Measurements from ENCODE around the gene BACH2.
"Not testable (repeated sequence)": the region's sequence is repeated elsewhere in the genome, so short reads cannot be mapped to it uniquely, and the experiment has no call there.

BACH2 gene

DNA sequence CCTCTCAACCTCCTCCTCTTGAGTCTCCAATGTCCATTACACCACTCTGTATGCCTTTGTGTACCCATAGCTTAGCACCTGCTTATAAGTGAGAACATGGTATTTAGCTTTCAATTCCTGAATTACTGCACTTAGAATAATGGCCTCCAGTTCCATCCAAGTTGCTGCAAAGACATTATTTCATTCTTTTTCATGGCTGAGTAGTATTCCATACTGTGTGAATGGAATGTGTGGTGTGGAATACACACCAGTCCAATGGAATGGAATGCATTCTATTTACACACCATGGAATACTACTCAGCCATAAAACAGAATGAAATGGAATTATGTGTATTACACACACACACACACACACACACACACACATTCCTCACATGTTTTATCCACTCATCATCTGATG lies 116.1 kb downstream of the BACH2 start:
- no peak for DNase-seq

DNA sequence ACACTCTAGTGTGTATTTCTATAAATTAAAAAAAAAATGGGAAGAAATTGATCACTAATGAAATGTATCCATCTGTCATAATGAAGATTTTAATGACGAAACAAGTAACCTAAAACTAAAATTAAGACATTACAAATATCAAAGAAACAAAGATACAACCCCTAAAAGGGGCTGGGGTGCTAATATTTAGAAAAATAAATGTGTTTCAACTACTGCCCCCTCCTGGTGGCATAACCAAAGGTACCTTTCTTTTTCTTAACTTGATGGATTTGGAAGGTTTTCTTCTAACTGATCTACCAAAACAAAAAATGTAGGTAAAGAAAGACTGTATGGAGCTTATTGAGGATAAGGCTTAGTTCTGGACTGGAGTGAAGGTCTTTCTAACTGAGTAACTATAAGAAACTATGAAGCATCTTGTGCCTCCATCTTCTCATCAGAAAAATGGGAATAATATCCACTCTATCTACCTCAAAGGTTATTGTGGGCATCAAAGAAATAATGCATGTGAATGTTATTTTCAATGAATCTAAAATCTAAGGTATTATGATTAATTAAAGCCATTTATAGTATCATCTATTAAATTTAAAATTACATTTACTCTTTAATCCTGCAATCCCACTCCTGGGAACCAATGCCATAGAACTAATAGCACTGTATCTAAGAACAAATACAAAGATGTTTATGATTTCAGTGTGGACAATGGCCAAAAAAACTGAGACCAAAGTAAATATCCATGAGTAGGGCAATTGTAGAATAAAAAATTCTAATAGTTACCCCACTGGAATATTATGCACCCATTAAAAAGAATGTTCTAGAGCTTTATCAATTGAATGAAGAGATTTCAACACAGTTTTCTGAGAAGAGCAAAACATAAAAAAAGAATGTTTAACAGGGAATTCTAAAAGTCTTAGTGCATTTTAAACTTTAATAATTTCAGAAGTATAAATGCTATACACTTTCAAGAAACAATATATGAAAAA lies 117.2 kb downstream of the BACH2 start:
- DNase-seq, result no peak

DNA sequence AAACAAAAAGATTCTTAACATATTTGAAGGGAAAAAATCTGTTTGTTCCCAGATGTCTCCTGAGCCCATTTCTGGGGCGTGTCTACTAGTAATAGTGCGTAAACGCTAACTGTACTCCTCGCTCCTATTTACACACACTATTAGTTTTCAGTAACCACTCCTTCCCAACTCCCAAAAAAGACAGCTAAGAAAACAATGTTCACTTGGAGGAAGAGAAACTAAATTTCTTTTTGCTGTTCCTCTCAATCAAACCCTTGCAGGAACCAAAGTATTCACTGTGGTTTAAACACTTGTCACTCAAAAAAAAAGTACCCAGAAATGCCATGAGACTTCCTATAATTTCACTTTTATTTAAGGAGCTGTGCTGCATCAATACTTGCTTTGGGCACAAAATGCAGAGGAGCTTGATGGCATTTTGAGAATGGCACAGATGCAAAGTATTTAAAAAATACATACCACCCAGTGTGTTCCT lies 118.2 kb downstream of the BACH2 start:
- peak; percentile 17 for DNase-seq

DNA sequence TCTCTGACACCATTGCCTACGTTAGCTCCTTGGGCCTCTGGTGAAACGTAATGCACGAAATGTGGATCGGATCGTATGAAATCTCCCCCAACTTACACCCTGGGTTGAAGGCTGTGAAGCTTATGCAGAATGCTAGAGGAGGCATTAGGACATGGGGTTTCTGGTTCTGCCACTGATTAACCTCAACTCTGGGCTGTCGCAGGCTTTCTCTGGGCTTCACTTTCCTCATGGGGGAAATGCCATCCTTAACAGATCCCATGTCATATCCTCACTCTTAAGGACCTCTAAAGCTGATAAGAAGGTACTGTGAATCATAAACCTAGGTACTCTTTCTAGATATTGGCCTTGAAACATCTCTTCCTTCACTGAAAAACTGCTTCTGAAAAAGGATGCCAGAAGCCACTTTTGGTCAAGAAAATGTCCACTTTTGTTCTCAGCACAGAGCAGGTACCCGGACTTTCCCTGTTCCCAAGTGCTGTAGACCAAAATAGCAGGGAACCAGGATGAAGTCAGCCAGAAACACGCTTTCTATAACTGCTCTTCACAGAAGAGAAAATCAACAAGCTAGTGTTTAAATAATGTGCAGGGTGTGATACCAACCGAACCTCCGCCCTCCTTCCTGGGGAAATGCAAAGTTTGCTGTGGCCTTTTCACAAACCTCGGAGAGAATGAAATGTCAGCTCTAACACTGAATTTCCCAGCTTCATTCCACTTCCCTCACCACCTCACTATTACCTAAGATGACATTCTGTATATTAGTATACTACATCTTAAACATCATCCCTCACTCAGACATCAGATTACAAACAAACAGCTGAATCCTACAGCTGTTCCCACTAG lies 118.9 kb downstream of the BACH2 start:
- no peak for DNase-seq

DNA sequence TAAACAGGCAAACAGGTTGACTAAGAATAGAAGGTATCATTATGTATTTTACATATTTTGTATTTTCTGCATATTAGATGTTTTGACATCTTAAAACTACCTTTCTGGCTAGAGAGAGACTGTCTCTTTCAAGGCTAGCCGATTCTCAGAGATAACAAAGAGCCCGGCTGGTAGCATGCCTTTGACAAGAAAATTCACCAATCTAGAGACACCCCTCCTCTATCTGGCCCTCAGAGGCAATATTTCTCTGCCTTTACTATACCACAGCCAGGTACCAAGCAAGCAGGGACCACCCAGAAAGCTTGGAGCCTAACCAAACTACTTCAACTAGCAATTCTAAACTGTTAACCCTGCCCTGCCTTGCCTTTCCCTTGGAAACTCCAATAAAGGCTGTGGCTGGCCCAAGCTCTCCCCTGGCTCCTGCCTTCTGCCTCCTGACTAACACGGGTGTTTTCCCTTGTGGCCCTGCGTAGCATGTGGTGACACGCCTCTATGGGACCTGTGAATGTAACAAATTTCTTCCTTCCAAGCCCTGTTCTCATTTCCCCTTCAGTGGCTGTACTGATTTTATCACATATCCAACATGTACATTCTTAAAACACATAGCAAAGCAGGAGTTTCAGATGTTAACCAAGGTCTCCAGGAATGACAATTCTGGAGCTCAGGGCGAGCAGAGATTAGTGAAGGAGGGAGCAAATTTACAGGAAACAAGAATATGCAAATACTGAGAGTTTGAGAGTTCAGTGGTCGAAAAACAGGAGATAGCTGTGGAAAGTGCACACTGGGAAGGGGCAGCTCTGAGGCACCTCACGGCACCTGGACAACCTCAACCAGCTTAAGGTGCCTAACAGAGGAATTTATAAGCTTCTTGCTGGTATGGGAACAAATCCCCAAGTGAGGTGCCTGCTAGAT lies 120.8 kb downstream of the BACH2 start:
- DNase-seq, result no peak

DNA sequence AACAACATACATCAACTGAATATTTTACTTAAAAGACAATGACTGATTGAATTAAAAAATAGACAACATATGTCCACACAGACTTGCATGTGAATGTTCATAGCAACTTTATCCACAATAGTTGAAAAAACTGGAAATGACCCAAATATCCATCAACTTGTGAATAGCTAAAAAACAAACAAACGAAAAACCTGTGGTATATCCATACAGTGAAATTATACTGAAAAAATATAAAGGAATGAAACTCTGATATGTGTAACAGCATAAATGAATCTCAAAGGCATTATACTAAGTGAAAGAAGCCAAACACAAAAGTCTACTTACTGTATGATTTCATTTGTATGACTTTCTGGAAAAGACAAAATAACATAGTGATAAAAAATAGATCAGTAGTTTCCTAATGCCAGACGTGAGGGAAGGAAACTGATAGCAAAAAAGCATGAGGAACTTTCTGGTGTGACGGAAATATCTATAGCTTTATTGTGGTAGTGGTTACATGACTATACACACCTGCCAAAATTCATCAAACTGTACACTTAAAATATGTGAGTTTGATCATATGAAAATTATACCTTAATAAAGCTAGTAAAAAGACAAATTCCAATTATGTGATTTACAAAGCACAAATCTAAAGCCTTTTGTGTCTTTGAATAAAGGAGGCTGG lies 123.2 kb downstream of the BACH2 start:
- no peak for DNase-seq

DNA sequence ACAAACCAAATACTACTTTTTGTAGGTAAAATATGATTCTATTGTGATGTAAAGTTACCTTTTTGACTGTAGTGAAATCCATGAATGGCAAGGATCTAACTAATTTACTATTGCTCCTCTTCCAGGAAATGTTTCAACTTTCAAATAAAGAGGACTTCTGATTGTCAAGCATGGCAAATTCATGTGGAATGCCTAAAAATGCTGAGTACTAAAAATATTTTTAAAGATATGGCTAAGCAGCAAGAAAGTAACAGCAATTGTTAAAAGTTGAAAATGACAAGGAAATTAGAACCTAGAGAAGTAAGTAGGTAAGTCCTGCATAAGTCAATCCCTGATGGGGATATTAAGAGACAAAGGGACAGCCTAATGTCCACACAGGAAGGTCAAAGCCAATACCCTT lies 126.0 kb downstream of the BACH2 start:
- DNase-seq, result no peak

DNA sequence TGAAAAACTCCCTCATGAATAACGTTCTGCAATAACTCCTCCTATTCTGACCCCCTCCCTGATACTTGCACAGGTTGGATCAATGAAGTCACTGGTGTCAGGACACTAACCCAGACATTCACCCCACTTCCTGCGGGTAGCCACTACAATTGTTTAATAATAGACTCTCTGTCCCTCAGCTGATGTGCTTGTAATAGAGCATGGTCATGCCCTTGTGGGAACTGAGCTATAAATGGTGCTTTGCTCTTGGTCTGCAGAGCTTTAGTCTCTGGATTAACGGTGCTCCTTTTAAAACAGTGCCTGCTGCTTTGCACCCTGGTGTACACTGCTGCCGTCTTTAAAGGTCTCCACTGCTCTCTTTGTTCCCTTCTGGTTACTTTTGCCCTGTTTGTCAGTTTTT lies 127.3 kb downstream of the BACH2 start:
- no peak for DNase-seq

DNA sequence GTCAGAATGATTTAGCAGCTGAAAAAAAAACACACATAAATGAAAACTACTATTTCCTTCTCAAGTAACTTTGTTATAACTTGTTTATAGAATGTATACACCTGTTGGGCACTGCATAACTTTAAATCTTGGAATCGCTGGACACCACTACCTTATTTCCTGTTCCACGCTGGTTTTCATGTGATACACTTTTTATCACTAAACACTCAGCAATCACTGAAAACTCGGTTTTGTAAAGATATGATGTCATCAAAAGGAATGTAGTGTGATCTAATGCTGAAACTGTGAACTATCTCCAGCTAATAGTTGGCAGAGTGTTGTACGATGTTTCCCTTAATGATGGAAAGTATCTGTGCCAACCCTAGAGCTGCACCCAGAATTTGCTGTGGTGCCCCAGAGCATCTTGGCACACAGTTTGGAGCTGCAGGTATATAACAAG lies 127.9 kb downstream of the BACH2 start:
- peak; percentile 66 for DNase-seq

DNA sequence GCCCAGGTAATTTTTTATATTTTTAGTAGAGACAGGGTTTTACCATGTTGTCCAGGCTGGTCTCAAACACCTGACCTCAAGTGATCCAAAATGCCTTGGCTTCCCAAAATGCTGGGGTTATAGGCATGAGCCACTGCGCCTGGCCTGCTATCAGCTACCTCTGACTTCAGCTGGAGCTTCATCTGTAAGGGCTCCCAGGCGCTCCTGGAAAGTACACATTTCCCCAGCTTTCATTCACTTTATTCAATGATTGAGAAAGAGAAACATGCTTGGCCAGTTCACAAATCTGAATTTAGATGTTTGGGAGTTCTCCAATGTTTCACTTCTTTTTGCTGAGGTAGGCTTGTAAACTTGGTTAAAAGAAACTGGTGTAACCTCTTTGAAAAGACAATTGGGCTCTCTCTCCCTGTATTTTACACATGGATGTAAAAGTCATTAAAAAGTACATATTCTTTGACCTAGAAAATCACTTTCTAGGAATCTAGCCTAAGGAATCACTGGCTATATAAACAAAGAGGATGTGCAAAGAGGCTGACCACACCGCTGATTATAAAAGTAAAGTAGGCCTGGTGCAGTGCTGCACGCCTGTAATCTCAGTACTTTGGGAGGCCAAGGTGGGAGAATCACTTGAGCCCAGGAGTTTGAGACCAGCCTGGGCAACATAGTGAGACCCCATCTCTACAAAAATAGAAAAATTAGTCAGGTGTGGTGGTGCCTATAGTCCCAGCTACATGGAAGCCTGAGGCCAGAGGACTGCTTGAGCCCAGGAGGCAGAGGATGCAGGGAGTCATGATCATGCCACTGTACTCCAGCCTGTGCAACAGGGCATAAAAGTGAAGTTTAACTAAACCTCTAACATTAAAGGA lies 128.9 kb downstream of the BACH2 start:
- DNase-seq, result no peak

DNA sequence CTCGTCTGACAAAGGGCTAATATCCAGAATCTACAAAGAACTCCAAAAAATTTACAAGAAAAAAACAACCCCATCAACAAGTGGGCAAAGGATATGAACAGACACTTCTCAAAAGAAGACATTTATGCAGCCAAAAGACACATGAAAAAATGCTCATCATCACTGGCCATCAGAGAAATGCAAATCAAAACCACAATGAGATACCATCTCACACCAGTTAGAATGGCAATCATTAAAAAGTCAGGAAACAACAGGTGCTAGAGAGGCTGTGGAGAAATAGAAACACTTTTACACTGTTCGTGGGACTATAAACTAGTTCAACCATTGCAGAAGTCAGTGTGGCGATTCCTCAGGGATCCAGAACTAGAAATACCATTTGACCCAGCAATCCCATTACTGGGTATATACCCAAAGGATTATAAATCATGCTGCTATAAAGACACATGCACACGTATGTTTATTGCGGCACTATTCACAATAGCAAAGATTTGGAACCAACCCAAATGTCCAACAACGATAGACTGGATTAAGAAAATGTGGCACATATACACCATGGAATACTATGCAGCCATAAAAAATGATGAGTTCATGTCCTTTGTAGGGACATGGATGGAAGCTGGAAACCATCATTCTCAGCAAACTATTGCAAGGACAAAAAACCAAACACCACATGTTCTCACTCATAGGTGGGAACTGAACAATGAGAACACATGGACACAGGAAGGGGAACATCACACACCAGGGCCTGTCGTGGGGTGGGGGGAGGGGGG lies 130.3 kb downstream of the BACH2 start:
- not testable (repeated sequence) for DNase-seq

DNA sequence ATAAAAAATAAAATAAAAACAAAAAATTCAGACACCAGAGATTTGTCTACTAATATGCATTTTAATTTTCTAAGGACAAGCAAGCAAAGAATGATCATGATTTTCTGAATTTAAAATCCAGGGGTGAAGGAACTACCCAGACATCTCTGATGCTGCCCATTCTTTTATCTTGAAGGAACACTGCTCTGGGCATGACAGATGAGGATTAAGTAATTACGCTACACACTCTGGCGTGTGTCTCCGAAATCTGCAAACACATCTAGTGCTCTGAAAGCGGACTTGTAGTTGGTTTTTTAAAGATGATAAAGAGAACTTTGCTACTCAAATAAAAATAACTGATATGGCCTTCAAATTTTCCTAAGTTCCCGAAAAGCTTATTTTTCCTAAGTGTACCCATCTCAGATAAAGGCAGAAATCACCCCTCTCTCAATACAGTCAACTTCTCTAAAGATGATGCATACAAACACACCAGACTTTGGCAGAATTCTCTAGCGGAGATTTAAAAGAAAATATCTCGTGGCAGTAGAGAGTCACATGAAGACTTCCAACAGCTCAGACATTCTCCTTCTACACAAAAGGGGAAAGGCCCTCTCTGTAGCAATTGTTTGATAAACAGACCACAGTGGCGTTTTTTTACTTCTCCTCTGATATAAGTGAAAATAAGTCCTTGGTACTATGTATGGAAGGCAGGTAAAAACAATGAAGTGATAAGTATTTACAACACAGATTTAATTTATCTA lies 133.8 kb downstream of the BACH2 start:
- DNase-seq, result no peak

DNA sequence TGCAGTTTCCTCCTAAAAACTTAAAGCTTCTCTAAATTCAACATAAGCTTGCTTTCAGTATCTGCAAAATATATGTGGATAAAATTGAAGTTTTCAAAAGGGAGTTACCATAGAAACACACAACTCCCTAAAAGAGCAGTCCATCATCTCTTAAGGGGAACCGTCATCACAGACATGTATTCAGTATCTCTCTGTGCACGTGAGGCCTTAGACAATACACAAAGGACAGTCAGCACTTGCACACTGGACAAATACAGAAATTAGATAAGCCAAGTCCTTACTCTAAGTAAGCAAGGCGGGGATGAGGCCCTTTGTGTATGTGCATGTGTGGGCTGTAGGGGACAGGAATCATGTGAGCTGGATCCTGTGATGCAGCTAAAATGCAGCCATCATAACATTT lies 136.6 kb downstream of the BACH2 start:
- DNase-seq, result no peak

DNA sequence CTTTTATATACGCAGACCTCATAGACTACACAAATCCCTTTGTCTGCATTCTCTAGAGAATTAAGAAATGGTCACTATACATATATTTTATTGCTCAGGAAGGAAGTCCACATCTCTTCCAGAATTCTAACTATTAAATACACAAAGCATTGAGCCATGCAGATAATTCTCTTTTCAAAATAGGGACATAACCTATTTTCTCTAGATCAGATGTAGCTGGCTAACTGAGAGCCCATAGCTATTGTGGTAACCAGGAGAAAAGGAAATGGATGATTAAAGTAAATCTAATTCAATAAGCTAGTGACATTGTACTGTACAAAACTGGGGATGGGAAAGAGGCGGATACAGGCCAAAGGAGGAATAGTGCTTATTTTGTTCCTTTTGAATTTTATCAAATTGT lies 137.2 kb downstream of the BACH2 start:
- no peak for DNase-seq

DNA sequence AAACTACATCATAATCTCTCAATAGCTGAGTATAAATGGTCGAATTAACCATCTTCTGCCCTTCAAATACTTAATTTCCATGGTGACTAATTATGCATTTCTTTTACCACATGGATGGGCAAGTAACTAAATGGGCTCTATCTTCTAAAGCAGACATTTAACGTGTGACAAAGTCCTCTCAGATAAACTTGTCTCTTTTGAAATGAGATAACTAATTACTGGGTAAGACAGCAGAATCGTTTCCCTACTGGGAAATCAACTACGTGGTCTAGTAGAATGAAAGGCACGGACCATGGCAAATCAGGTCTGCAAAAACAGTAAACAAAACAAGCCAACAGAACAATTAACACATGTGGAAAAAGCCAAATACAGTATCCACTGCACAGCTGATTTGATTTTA lies 137.7 kb downstream of the BACH2 start:
- DNase-seq, result no peak

DNA sequence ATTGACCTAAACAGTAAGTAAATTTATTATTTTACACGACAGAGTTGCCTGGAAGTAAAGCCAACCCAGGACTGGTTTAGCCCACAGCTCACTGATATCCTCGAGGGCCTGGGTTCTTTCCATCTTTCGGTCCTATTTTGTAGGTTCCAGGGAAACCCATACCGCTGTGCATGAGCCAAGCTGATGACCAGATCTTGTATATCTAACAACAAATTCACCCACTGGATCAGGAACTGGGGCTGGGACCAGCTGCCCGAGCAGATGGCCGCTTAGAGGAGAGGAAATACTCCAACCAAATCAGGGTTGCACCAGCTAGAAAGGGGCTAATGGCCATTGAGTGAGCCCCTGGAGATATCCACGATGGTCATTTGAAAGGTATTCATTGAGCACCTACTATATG lies 139.2 kb downstream of the BACH2 start:
- no peak for DNase-seq

DNA sequence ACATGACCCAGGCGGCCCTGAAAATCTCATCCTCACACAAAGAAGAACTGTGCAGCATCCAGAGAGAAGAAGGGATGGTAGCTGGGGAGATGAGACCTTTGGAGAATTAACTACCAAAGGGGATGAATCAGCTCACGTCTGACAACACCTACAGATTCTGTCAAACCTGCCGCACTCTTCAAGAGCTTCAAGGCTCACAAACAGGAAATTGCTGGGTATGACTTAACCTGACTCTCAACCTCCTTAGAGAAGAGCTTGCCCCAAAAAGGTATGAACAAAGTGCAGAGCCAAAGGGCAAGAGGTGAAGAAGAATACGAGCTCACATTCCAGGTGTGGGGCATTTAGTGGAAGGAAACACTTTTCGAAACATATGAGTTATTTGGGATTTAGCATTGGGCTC lies 139.8 kb downstream of the BACH2 start:
- no peak for DNase-seq

DNA sequence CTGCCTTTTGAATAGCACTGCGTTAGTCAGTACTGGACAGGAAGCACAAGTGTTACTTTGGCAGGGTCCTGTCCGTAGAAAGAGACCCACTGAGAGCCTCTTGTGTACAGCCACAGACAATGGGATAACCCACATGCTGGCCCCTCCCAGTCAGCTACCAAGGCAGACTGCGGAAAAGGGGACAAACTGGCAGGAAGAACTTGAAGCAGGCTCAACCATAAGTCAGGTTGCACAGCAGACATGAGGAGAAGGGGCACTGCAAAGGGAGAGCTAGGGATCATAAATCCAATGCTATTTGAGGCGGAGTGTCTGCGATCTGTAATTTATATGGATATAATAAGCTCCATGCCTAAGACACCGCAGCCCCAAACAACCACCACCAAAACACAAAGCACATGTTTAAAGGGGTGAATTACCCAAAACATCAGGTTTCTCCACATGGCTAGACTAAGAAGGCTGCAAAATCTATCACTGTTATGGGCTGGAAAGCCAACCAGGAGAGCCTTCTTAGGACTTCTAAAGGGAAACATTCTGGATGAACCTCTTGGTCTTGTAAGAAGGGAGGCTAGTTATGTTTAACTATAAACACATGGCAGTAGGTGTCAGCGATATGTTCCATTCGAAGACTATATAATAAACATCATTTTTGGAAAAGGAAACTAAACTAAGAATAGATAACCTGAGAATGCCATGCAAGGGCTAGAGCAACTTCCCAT lies 141.7 kb downstream of the BACH2 start:
- peak; percentile 71 for DNase-seq

Data from fibroblast of skin of abdomen (primary cell).